ENCODE data around the gene FIZ1.
A peak's percentile ranks its signal among the peaks of the same experiment; 100 is the strongest.

FIZ1 gene

GRCh38 chr19:55624109-55625003 lies 25.0 kb upstream of the FIZ1 start, which contains the start of gene ZNF784:
Gene ZNF784 (minus strand): TSS chr19:55624566. CDS start chr19:55624561, 5 bp downstream.
- Histone ChIP-seq H3K4me3 (replicated peaks; ENCODE audit: insufficient read depth, low read length) (peak within 1 kb of the TSS; percentile 46), H3K27me3 (ENCODE audit: insufficient read depth, poor library complexity, severe bottlenecking) (no peaks in the 10 kb centered on the region), H3K27ac (replicated peaks) (peak within 1 kb of the TSS; percentile 82)
- DNase-seq (ENCODE audit: low read depth in 1 of 2, low spot score in 1 of 2) = peak; percentile 84 to 88
- TF ChIP-seq POLR2AphosphoS5 (IDR thresholded peaks at IDR 0.05; ENCODE audit: low read depth) (peak; percentile 56; the same call in 1 of the 2 replicates), GABPA (IDR thresholded peaks at IDR 0.05; ENCODE audit: low read depth) (no peak), REST (IDR thresholded peaks at IDR 0.05; ENCODE audit: insufficient replicate concordance, low read depth) (peak; percentile 67), CTCF (IDR thresholded peaks at IDR 0.05; ENCODE audit: insufficient read depth, low read length) (no peak)

- Histone ChIP-seq H3K4me3 (replicated peaks; ENCODE audit: insufficient read depth, low read length) (peak overlapping the region; percentile 20; the same call in 1 of the 2 replicates), H3K27ac (replicated peaks) (peak overlapping the region; percentile 15), H3K27me3 (ENCODE audit: insufficient read depth, poor library complexity, severe bottlenecking) (no peaks in the 10 kb centered on the region)
- no peak for TF ChIP-seq CTCF (IDR thresholded peaks at IDR 0.05; ENCODE audit: insufficient read depth, low read length)
- no peak for TF ChIP-seq SPI1 (IDR thresholded peaks at IDR 0.05; ENCODE audit: borderline replicate concordance, low read depth)
- no peak for TF ChIP-seq GABPA (IDR thresholded peaks at IDR 0.05; ENCODE audit: low read depth)
- TF ChIP-seq REST (IDR thresholded peaks at IDR 0.05; ENCODE audit: insufficient replicate concordance, low read depth) = no peak
- TF ChIP-seq POLR2AphosphoS5 (IDR thresholded peaks at IDR 0.05; ENCODE audit: low read depth) = no peak
- no peak for DNase-seq (ENCODE audit: low read depth in 1 of 2, low spot score in 1 of 2)
These were observed 24.2 kb upstream of the FIZ1 start for GRCh38 chr19:55623561-55623960.

- H3K4me3 ChIP-seq (replicated peaks; ENCODE audit: insufficient read depth, low read length) = no peak overlapping the region
- TF ChIP-seq POLR2AphosphoS5 (IDR thresholded peaks at IDR 0.05; ENCODE audit: low read depth) (no peak), GABPA (IDR thresholded peaks at IDR 0.05; ENCODE audit: low read depth) (no peak), REST (IDR thresholded peaks at IDR 0.05; ENCODE audit: insufficient replicate concordance, low read depth) (no peak), CTCF (IDR thresholded peaks at IDR 0.05; ENCODE audit: insufficient read depth, low read length) (no peak), SPI1 (IDR thresholded peaks at IDR 0.05; ENCODE audit: borderline replicate concordance, low read depth) (no peak)
- DNase-seq (ENCODE audit: low read depth in 1 of 2, low spot score in 1 of 2) = no peak
These were observed 23.8 kb upstream of the FIZ1 start for GRCh38 chr19:55623130-55623529.

More at GRCh38 chr19:55623130-55623529, 23.8 kb upstream of the FIZ1 start:
- Histone ChIP-seq H3K27ac (replicated peaks) (no peak overlapping the region), H3K27me3 (ENCODE audit: insufficient read depth, poor library complexity, severe bottlenecking) (no peaks in the 10 kb centered on the region)
